SK-N-SH (cell line): ENCODE data around the gene PDE4B. TPM values are rescaled to one million over a fixed set of nuclear protein-coding genes. Genes with fewer than 3 reads are reported as not detected.

Experiments
- CTCF ChIA-PET: fragments of 300-600, 350-600 bp; formaldehyde crosslinking; extraction: SDS; loops from one replicate; lab custom pipeline; 2021; lab: Yijun Ruan, JAX
- POLR2A ChIA-PET: fragments of 350-600 bp; sonication (Branson Sonifier 250); formaldehyde crosslinking; extraction: SDS; loops from one replicate; lab custom pipeline; 2020; ENCODE audit warnings: antibody characterized with exemption, inconsistent platforms; lab: Yijun Ruan, JAX
- DNase-seq: peaks from one replicate; pipeline ENCODE4 v3.0.0; 2012
- H2AFZ ChIP-seq: fragments of 200-600 bp; sonication (generic); 2 replicates; pipeline ENCODE4 v1.8.1; 2016; ENCODE audit warnings: antibody characterized with exemption, mild to moderate bottlenecking, low read depth
- H3F3A ChIP-seq: fragments of 200-600 bp; sonication (generic); replicated peaks from 2 replicates; pipeline ENCODE3; 2016; ENCODE audit warnings: antibody characterized with exemption, mild to moderate bottlenecking; ENCODE audit not compliant: insufficient read depth
- H3K27ac ChIP-seq, 2 experiments: fragments of 200-500 bp in 1 of 2; fragments of 200-600 bp in 1 of 2; sonication (Bioruptor generic) in 1 of 2; sonication (generic), shearing (Covaris generic) in 1 of 2; 2 replicates each; pipeline versions ENCODE4 v1.5.1 to v1.6.1; 2014 to 2016; ENCODE audit warnings: low read depth in 2 of 2, inconsistent platforms in 1 of 2, low read length in 1 of 2, mild to moderate bottlenecking in 1 of 2, mixed read lengths in 1 of 2
- H3K27me3 ChIP-seq: fragments of 200-600 bp; sonication (generic), shearing (Covaris generic); 2 replicates; pipeline ENCODE4 v1.6.1; 2016; ENCODE audit warnings: mixed run types; ENCODE audit not compliant: insufficient read depth
- H3K36me3 ChIP-seq, 2 experiments: fragments of 200-500 bp in 1 of 2; fragments of 200-600 bp in 1 of 2; sonication (Bioruptor generic) in 1 of 2; sonication (generic) in 1 of 2; replicated peaks in 1 of 2; 2 replicates each; pipeline versions ENCODE3 to v1.5.1; 2014 to 2016; ENCODE audit warnings: low read length in 1 of 2, mild to moderate bottlenecking in 1 of 2; ENCODE audit not compliant: insufficient read depth in 2 of 2, control insufficient read depth in 1 of 2
- H3K4me1 ChIP-seq, 2 experiments: fragments of 200-500 bp in 1 of 2; fragments of 200-600 bp in 1 of 2; sonication (Bioruptor generic) in 1 of 2; sonication (generic), shearing (Covaris generic) in 1 of 2; 2 replicates each; pipeline versions ENCODE4 v1.5.1 to v1.6.1; 2014 to 2016; ENCODE audit warnings: low read depth in 1 of 2, low read length in 1 of 2, mixed run types in 1 of 2; ENCODE audit not compliant: insufficient read depth in 2 of 2, control insufficient read depth in 1 of 2
- H3K4me2 ChIP-seq: fragments of 200-600 bp; sonication (generic), shearing (Covaris generic); 2 replicates; pipeline ENCODE4 v1.6.1; 2017; ENCODE audit warnings: mixed run types
- H3K4me3 ChIP-seq, 2 experiments: fragments of 200-500 bp in 1 of 2; fragments of 200-600 bp in 1 of 2; sonication (Bioruptor generic) in 1 of 2; sonication (generic), shearing (Covaris generic) in 1 of 2; 2 replicates each; pipeline versions ENCODE4 v1.5.1 to v1.8.1; 2014 to 2016; ENCODE audit warnings: low read depth in 2 of 2, inconsistent platforms in 1 of 2, low read length in 1 of 2, mild to moderate bottlenecking in 1 of 2, mixed read lengths in 1 of 2, moderate library complexity in 1 of 2
- H3K79me2 ChIP-seq: fragments of 200-600 bp; sonication (generic); 2 replicates; pipeline ENCODE4 v1.8.1; 2017; ENCODE audit warnings: mild to moderate bottlenecking; ENCODE audit not compliant: insufficient read depth
- H3K9ac ChIP-seq: fragments of 200-600 bp; sonication (generic); 2 replicates; pipeline ENCODE4 v1.6.1; 2017; ENCODE audit warnings: mixed run types
- H3K9me2 ChIP-seq: fragments of 200-600 bp; sonication (generic); 2 replicates; pipeline ENCODE4 v1.6.1; 2017; ENCODE audit warnings: mixed run types
- H3K9me3 ChIP-seq: fragments of 200-600 bp; sonication (generic); 2 replicates; pipeline ENCODE4 v1.6.1; 2017; ENCODE audit warnings: mixed run types, mild to moderate bottlenecking, moderate library complexity
- H4K20me1 ChIP-seq: fragments of 200-600 bp; sonication (generic); 2 replicates; pipeline ENCODE4 v1.6.1; 2017; ENCODE audit warnings: mild to moderate bottlenecking, mixed run types; ENCODE audit not compliant: insufficient read depth
- ELF1 ChIP-seq: IDR thresholded peaks from 2 replicates; pipeline ENCODE4 v1.4.0; 2012
- EP300 ChIP-seq, 2 experiments: IDR thresholded peaks; 2 replicates each; pipeline versions ENCODE4 v1.4.0 to v1.6.1; 2012; ENCODE audit warnings: borderline replicate concordance in 1 of 2, low read depth in 1 of 2, low read length in 1 of 2
- EZH2phosphoT487 ChIP-seq: fragments of 200-600 bp; sonication (generic); IDR thresholded peaks from 2 replicates; pipeline ENCODE4 v1.6.1; 2017; ENCODE audit warnings: low read depth, mixed run types, mild to moderate bottlenecking, antibody characterized with exemption, moderate library complexity, borderline replicate concordance
- FOXM1 ChIP-seq: IDR thresholded peaks from 2 replicates; pipeline ENCODE4 v1.4.0; 2012; ENCODE audit warnings: low read depth, mild to moderate bottlenecking
- JUND ChIP-seq: IDR thresholded peaks from 2 replicates; pipeline ENCODE4 v1.4.0; 2012
- RAD21 ChIP-seq: IDR thresholded peaks from 2 replicates; pipeline ENCODE4 v1.6.1; 2012; ENCODE audit warnings: mild to moderate bottlenecking, low read length
- RCOR1 ChIP-seq: fragments of 150-350 bp; IDR thresholded peaks from 2 replicates; pipeline ENCODE4 v1.6.1; 2017; ENCODE audit warnings: antibody characterized with exemption, low read length
- WGBS: methylation state at CpG from one replicate; pipeline ENCODE4 v1.1.6; 2017; ENCODE audit warnings: low lambda C conversion rate; 5-methylcytosine and 5-hydroxymethylcytosine counted together
- polyA plus RNA-seq, 3 experiments: library from polyadenylated mRNA; depleted of rRNA; stranded (reverse); fragments of >200 nt; gene quantifications; 2 replicates each; pipeline ENCODE4 v1.2.3, GENCODE V29; 2012
- TF ChIP-seq, protein P1 (sequence below): IDR thresholded peaks from 2 replicates; pipeline ENCODE4 v1.4.0; 2012; ENCODE audit warnings: low read depth, borderline replicate concordance
- TF ChIP-seq, protein P2 (sequence below): IDR thresholded peaks from 2 replicates; pipeline ENCODE4 v1.4.0; 2012; ENCODE audit warnings: low read depth, borderline replicate concordance

Gene PDE4B
- polyA plus RNA-seq, 1 of the 3 experiments (the other 2 are of a cell fraction), result 1.9 TPM

DNA sequence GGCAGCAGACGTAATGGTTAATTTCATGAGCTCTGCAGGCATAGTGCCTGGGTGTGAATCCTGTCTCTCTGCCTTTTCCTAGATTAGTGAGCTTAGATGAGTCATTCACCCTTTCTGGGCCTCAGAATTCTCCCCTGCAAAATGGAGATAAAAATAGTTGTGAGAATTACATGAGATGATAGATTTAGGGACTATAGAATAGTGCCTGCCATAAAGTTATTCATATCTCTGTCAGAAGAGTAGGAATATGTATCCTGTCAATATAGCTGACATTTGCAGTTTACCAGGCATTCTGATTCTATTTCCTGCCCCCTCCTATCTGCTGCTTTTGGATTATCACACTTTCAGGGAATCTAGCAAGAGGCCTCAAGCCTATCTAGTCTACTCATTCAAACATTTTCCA, 112.0 kb downstream of the PDE4B start:
- no peak overlapping the region for H3K4me3 ChIP-seq
- no peak overlapping the region for H3K27ac ChIP-seq
- no peak overlapping the region for H2AFZ ChIP-seq
- H3K9me2 ChIP-seq, result no peaks in the 10 kb centered on the region
- no peaks in the 10 kb centered on the region for H3K79me2 ChIP-seq
- no peaks in the 10 kb centered on the region for H3K4me1 ChIP-seq
- POLR2A ChIA-PET, result no interaction called here
- TF ChIP-seq RCOR1 (no peak), FOXM1 (no peak)
- TF ChIP-seq, all 33 proteins: peak for 0
- Histone ChIP-seq H3K4me2 (no peak overlapping the region), H3F3A (no peaks in the 10 kb centered on the region), H3K27me3 (no peaks in the 10 kb centered on the region), H4K20me1 (no peaks in the 10 kb centered on the region), H3K9ac (no peak overlapping the region), H3K9me3 (no peaks in the 10 kb centered on the region), H3K36me3 (no peaks in the 10 kb centered on the region)
- WGBS, result 33% methylated on average over 1 of the region's 1 CpG
- no peak for DNase-seq
- CTCF ChIA-PET, result interaction anchor here (0.7 kb wide), 1 partner anchor 589 kb away, joined by 3 read pairs; no protein-coding TSS in a partner anchor

DNA sequence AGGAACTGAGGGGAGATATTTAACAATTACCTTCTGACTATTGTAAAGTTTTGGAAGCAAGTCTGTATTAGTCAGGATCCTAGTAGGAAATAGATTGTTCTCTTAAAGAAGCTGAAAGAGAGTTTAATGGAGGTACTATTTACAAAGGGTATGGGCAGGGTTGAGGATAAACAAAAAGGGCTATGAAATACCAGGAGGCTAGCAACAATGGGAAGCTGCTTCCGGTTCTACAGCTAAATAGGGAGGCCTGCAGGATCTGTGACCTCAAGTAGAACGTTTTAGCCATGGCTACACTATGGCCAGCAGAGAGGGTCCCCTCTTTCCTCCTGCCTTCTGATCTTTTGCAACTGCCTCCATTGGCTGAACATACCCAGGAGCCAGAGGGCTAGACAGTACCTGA, 117.7 kb downstream of the PDE4B start:
- Histone ChIP-seq H3K9ac (no peak overlapping the region), H4K20me1 (no peaks in the 10 kb centered on the region), H3K4me1 (no peaks in the 10 kb centered on the region), H3K9me3 (no peaks in the 10 kb centered on the region), H3K27ac (no peak overlapping the region), H3K79me2 (no peaks in the 10 kb centered on the region), H3K27me3 (no peaks in the 10 kb centered on the region), H3K9me2 (no peaks in the 10 kb centered on the region), H3K4me3 (no peak overlapping the region), H3F3A (no peaks in the 10 kb centered on the region), H3K36me3 (no peaks in the 10 kb centered on the region), H2AFZ (no peak overlapping the region), H3K4me2 (no peak overlapping the region)
- CTCF ChIA-PET, result no interaction called here
- POLR2A ChIA-PET, result no interaction called here
- DNase-seq, result no peak
- no peak for TF ChIP-seq JUND
- TF ChIP-seq, protein P1, sequence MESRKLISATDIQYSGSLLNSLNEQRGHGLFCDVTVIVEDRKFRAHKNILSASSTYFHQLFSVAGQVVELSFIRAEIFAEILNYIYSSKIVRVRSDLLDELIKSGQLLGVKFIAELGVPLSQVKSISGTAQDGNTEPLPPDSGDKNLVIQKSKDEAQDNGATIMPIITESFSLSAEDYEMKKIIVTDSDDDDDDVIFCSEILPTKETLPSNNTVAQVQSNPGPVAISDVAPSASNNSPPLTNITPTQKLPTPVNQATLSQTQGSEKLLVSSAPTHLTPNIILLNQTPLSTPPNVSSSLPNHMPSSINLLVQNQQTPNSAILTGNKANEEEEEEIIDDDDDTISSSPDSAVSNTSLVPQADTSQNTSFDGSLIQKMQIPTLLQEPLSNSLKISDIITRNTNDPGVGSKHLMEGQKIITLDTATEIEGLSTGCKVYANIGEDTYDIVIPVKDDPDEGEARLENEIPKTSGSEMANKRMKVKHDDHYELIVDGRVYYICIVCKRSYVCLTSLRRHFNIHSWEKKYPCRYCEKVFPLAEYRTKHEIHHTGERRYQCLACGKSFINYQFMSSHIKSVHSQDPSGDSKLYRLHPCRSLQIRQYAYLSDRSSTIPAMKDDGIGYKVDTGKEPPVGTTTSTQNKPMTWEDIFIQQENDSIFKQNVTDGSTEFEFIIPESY, result no peak
- TF ChIP-seq, protein P2, sequence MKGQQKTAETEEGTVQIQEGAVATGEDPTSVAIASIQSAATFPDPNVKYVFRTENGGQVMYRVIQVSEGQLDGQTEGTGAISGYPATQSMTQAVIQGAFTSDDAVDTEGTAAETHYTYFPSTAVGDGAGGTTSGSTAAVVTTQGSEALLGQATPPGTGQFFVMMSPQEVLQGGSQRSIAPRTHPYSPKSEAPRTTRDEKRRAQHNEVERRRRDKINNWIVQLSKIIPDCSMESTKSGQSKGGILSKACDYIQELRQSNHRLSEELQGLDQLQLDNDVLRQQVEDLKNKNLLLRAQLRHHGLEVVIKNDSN, result no peak
- TF ChIP-seq EZH2phosphoT487, result no peak
- no peak for TF ChIP-seq ELF1
- no peak for TF ChIP-seq RAD21
- WGBS, result 30% methylated on average over 2 of the region's 2 CpGs

DNA sequence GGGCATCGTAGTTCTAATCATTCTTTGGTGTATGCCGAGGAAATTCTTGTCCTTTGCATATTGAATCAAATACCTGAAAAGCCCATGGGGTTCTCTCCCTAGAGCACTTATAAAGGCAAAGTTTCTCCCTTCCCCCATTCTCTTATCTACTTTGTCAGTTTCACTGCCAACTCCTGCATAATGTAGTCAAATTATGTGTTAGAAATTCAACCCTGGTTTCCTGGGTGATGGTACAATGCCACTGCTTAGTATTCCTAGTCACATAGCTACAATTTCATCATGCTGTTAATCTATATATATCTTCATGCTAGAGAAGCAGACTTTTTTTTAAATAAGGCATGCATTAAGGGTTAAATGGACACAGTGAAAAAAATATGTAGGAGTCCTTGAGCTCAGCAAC, 119.0 kb downstream of the PDE4B start:
- Histone ChIP-seq H3K79me2 (no peaks in the 10 kb centered on the region), H3K9me2 (no peaks in the 10 kb centered on the region), H2AFZ (no peak overlapping the region), H3K9me3 (no peaks in the 10 kb centered on the region), H3K4me3 (no peak overlapping the region), H3K27ac (no peak overlapping the region), H4K20me1 (no peaks in the 10 kb centered on the region), H3K36me3 (no peaks in the 10 kb centered on the region), H3K4me2 (no peak overlapping the region), H3K4me1 (no peaks in the 10 kb centered on the region), H3K9ac (no peak overlapping the region), H3K27me3 (no peaks in the 10 kb centered on the region), H3F3A (no peaks in the 10 kb centered on the region)
- no peak for DNase-seq
- ChIA-PET CTCF (no interaction called here), POLR2A (no interaction called here)
- TF ChIP-seq EP300 (IDR thresholded peaks at IDR 0.05; ENCODE audit: borderline replicate concordance in 1 of 2, low read depth in 1 of 2, low read length in 1 of 2), result no peak
- WGBS, result 49% methylated on average over 2 of the region's 2 CpGs
